ENCODE data around the gene IGIP.

IGIP gene

DNA sequence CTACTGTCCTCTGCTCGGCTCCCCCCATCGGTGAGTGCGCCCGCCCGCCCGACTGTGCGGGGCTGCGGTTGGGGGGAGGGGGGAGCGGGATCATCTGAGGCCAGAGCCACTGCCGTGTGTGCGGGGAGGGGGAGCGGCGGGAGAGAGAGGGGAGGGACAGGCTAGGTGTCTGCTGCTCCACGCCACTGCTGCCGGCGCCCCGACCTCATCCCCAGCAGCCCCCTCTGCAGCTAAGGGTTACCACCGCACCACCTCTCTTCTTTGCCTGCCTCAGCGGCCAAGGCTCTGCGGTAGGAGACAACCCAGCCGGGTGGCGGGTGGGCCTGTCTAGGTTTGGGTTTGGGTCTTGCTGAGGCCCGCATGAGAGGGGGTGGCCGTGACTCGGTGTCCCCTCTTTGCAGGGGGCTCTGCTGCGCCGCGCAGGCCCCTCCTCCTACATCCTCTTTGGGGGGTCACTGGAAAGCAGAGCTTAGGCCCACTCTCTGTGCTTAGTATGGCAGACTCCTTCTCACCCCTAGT lies 12.5 kb upstream of the IGIP start:
- H3K27me3 ChIP-seq (ENCODE audit: control insufficient read depth, low read length), result no peaks in the 10 kb centered on the region
- H3K79me2 ChIP-seq (ENCODE audit: control insufficient read depth, low read length), result peaks cover 94% of the 10 kb centered on the region
- no peaks in the 10 kb centered on the region for H3K9me3 ChIP-seq (ENCODE audit: control insufficient read depth, insufficient read depth, low read length)
- H3K4me1 ChIP-seq (ENCODE audit: control insufficient read depth, low read length), result peaks cover 72% of the 10 kb centered on the region
- H3K36me3 ChIP-seq (ENCODE audit: control insufficient read depth, low read length), result peaks cover 27% of the 10 kb centered on the region
- no peaks in the 10 kb centered on the region for H3K9me2 ChIP-seq (replicated peaks; ENCODE audit: control insufficient read depth, low read length)
- peak overlapping the region; percentile 92 for H3K4me3 ChIP-seq (ENCODE audit: low read length)
- peak overlapping the region; percentile 34 for H3K27ac ChIP-seq (ENCODE audit: low read depth, low read length)
- TF ChIP-seq EZH2phosphoT487 (IDR thresholded peaks at IDR 0.05; ENCODE audit: borderline replicate concordance, low read length) (no peak), CTCF (IDR thresholded peaks at IDR 0.05; ENCODE audit: low read depth, low read length, poor library complexity, severe bottlenecking) (no peak)
- H3K4me2 ChIP-seq (ENCODE audit: low read length), result peak overlapping the region; percentile 98
- peaks cover 40% of the 10 kb centered on the region for H4K20me1 ChIP-seq (ENCODE audit: control insufficient read depth, insufficient read depth, low read depth, low read length)
- peaks cover 27% of the 10 kb centered on the region for H3F3A ChIP-seq (ENCODE audit: control insufficient read depth, insufficient read depth)

DNA sequence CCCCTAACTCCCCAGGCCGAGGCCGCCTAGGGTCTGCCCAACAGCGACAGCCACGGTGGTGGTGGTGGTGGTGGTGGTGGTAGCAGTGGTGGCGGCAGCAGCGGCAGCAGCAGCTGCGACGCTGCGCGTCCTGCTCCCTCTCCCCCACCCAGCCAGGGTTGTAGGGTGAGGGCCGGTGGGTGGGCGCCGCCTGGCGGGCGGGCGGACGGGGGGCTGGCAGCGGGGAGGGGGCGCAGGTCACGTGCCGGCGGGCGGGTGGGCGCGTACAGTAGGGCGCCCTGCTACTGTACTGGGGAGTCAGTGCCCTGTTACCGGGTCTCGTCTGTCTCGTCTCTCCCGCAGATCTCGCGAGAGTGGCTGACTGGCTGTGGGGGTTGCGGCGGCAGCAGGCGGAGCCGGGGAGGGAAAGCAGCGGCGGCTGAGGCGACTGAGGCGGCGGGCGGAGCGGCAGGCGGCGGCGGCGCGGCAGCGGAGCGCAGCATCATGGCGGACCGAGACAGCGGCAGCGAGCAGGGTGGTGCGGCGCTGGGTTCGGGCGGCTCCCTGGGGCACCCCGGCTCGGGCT lies 12.0 kb upstream of the IGIP start, which contains the start of gene PURA:
Gene PURA (plus strand): TSS at position 411 of the 565 bp plus-strand sequence. CDS start 73 bp downstream, at position 484.
- Histone ChIP-seq H3K79me2 (ENCODE audit: control insufficient read depth, low read length) (peaks cover 94% of the 10 kb centered on the region), H3K27ac (ENCODE audit: low read depth, low read length) (peak within 1 kb of the TSS; percentile 39), H3K27me3 (ENCODE audit: control insufficient read depth, low read length) (no peaks in the 10 kb centered on the region), H3K36me3 (ENCODE audit: control insufficient read depth, low read length) (peaks cover 22% of the 10 kb centered on the region), H3K9me3 (ENCODE audit: control insufficient read depth, insufficient read depth, low read length) (no peaks in the 10 kb centered on the region), H3F3A (ENCODE audit: control insufficient read depth, insufficient read depth) (peaks cover 27% of the 10 kb centered on the region), H3K4me1 (ENCODE audit: control insufficient read depth, low read length) (peaks cover 69% of the 10 kb centered on the region), H3K4me2 (ENCODE audit: low read length) (peak within 1 kb of the TSS; percentile 98), H3K9me2 (replicated peaks; ENCODE audit: control insufficient read depth, low read length) (no peaks in the 10 kb centered on the region), H4K20me1 (ENCODE audit: control insufficient read depth, insufficient read depth, low read depth, low read length) (peaks cover 37% of the 10 kb centered on the region), H3K4me3 (ENCODE audit: low read length) (peak within 1 kb of the TSS; percentile 92)
- TF ChIP-seq CTCF (IDR thresholded peaks at IDR 0.05; ENCODE audit: low read depth, low read length, poor library complexity, severe bottlenecking), result peak; percentile 50
- TF ChIP-seq EZH2phosphoT487 (IDR thresholded peaks at IDR 0.05; ENCODE audit: borderline replicate concordance, low read length), result no peak

DNA sequence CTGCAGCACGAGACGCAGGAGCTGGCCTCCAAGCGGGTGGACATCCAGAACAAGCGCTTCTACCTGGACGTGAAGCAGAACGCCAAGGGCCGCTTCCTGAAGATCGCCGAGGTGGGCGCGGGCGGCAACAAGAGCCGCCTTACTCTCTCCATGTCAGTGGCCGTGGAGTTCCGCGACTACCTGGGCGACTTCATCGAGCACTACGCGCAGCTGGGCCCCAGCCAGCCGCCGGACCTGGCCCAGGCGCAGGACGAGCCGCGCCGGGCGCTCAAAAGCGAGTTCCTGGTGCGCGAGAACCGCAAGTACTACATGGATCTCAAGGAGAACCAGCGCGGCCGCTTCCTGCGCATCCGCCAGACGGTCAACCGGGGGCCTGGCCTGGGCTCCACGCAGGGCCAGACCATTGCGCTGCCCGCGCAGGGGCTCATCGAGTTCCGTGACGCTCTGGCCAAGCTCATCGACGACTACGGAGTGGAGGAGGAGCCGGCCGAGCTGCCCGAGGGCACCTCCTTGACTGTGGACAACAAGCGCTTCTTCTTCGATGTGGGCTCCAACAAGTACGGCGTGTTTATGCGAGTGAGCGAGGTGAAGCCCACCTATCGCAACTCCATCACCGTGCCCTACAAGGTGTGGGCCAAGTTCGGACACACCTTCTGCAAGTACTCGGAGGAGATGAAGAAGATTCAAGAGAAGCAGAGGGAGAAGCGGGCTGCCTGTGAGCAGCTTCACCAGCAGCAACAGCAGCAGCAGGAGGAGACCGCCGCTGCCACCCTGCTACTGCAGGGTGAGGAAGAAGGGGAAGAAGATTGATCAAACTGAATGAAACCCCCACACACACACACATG lies 11.2 kb upstream of the IGIP start:
- no peak for TF ChIP-seq EZH2phosphoT487 (IDR thresholded peaks at IDR 0.05; ENCODE audit: borderline replicate concordance, low read length)
- no peak for TF ChIP-seq CTCF (IDR thresholded peaks at IDR 0.05; ENCODE audit: low read depth, low read length, poor library complexity, severe bottlenecking)
- H3K9me3 ChIP-seq (ENCODE audit: control insufficient read depth, insufficient read depth, low read length), result no peaks in the 10 kb centered on the region
- H3K4me2 ChIP-seq (ENCODE audit: low read length), result peak overlapping the region; percentile 98
- H3K36me3 ChIP-seq (ENCODE audit: control insufficient read depth, low read length), result peaks cover 22% of the 10 kb centered on the region
- peaks cover 61% of the 10 kb centered on the region for H3K4me1 ChIP-seq (ENCODE audit: control insufficient read depth, low read length)
- no peaks in the 10 kb centered on the region for H3K27me3 ChIP-seq (ENCODE audit: control insufficient read depth, low read length)
- H3K27ac ChIP-seq (ENCODE audit: low read depth, low read length), result peak overlapping the region; percentile 39
- H3K4me3 ChIP-seq (ENCODE audit: low read length), result peak overlapping the region; percentile 92
- no peaks in the 10 kb centered on the region for H3K9me2 ChIP-seq (replicated peaks; ENCODE audit: control insufficient read depth, low read length)
- peaks cover 31% of the 10 kb centered on the region for H4K20me1 ChIP-seq (ENCODE audit: control insufficient read depth, insufficient read depth, low read depth, low read length)
- H3F3A ChIP-seq (ENCODE audit: control insufficient read depth, insufficient read depth), result peaks cover 26% of the 10 kb centered on the region
- peaks cover 89% of the 10 kb centered on the region for H3K79me2 ChIP-seq (ENCODE audit: control insufficient read depth, low read length)

Measured in DOHH2 (cell line).